HG03097 (cell line): ENCODE measurements around the gene FOXL1.

Experiments
- ATAC-seq: cut with Tn5 transposase; IDR thresholded peaks from one replicate; pipeline ENCODE4 v1.9.1; 2021; ENCODE audit not compliant: unreplicated experiment, low FRiP score

Gene FOXL1

DNA sequence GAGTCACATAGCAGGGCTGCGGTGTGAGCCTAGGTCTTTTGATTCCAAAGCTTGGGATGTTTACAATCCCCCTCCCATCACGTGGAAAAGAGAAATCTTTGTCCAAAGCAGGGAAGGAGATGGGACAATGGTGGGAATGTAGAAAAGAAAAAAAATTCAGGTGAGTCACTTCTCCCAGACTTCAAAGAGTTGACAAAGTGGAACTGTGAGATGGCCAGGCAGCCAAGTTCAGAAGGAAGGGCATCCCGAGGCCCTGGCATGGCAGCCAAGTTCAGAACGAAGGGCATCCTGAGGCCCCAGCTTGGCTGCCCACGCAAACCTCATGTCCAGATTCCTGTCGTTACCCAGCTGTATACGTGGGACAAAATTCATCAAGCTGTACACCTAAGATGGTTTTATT is 47.5 kb downstream of the FOXL1 start:
- no peak for ATAC-seq

DNA sequence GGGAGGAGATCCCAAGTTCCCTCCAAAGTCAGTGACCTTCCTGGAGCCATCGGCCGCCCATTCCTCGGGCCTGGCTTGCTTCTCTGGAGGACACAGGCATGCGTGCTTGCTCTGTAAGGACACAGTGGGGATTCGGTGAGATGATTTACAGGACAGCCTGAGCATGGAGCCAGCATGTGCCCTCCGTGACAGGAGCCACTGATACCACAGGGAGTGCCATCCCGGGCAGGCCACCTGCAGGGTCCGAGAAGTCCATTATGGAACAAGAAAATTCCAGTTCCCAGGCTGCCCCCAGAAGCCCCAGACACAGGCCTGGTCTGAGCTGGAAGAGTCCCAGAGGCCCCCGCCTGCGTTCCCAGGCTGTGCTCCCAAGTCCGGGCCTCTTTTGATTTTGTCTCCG is 47.9 kb downstream of the FOXL1 start:
- no peak for ATAC-seq

DNA sequence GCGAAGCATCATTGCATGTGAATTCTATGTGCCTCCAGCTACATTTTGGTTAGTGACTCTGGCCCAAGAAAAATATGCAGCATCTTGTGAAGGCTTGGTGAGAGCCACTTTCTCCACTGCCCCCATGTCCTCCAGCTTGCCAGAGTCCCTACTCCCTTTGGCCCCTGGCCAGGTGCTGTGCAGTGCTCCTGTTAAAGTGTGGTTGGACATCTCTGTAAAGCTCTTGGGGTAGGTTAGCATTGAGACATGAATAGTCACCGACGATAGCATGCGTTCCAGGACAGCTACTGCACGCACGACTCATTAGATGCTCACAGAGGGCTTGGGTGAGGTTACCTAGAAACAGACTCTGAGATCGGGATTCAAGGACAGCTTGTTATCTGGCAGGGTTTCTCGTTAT is 48.6 kb downstream of the FOXL1 start:
- ATAC-seq = no peak

DNA sequence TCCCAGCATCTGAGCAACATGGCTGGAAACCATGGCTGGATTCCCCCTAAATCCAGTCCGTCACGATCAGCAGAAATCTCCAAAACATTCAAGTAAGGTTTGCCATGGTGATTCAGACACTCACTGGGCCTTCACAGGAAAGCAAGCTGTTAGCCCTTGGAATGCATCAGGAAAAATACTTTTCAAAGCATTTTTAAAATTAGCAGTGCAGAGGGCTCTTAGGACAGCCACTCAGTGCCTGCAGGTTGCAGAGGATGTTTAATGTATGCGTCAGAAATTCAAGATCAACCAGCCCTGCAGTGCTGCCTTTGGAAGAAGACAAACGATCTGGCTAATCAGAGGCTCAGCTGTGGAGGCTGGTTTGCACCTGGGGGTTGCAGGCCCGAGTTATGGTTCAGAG is 50.3 kb downstream of the FOXL1 start:
- ATAC-seq = no peak

DNA sequence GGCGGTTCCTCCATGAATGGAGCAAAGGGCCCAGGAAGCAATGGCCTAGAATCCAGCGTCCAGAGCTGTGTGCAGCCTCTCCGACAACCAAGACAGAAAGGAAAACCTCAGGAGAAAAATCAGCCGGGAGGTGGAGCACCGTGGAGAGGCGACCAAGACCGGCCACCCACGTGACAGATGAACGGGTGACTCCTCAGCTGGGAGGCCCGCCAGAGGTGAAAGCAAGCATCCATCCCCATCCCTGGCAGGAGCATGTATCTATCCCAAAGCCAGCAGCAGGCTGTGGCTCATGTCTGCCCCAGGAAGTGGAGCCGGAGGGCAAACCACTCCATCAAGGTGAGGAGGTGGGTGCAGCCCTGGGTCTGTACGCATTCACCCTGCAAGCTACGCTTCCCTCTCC is 52.1 kb downstream of the FOXL1 start:
- ATAC-seq = no peak

DNA sequence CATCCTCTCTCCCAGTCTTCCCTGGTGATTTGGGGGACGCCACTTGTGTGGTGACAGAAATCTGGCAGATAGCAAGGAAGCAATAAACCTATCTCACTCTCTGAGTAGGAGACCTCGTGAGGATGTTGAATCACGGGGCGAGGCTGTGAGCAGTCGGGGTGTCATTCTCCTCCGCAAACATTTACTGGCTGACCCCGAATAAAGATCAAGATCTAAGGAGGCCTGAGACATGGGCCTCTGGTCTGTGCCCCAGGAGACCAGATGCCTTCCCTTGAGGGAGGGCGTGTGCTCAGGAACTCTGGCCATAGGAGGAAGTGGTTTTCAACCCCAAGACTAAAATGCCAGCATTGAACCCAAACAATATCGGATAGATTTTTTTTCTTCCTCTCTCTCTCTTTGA is 53.1 kb downstream of the FOXL1 start:
- no peak for ATAC-seq
